MM.1S (cell line): ENCODE data around the gene CRYM.

Source experiments
- DNase-seq: peaks from one replicate; pipeline ENCODE4 v3.0.0-alpha.2; 2015
- H2AFZ ChIP-seq: fragments of 300-600 bp; sonication (generic); 2 replicates; pipeline ENCODE4 v1.6.0; 2016; ENCODE audit warnings: antibody characterized with exemption, low read length
- H3F3A ChIP-seq: fragments of 300-600 bp; sonication (generic); 2 replicates; pipeline ENCODE4 v1.6.1; 2016; ENCODE audit warnings: mild to moderate bottlenecking, antibody characterized with exemption, low read length, moderate library complexity, mixed read lengths; ENCODE audit not compliant: insufficient read depth
- H3K27ac ChIP-seq: fragments of 300-600 bp; sonication (generic); 2 replicates; pipeline ENCODE4 v1.5.1; 2016; ENCODE audit warnings: mild to moderate bottlenecking, low read length
- H3K27me3 ChIP-seq: fragments of 300-600 bp; sonication (generic); replicated peaks from 2 replicates; pipeline ENCODE4 v1.6.0; 2016; ENCODE audit warnings: low read length; ENCODE audit not compliant: insufficient read depth
- H3K36me3 ChIP-seq: fragments of 300-600 bp; sonication (generic); replicated peaks from 2 replicates; pipeline ENCODE4 v1.6.1; 2016; ENCODE audit warnings: mild to moderate bottlenecking, low read length, mixed read lengths; ENCODE audit not compliant: insufficient read depth
- H3K4me1 ChIP-seq: fragments of 300-600 bp; sonication (generic); 2 replicates; pipeline ENCODE4 v1.6.1; 2016; ENCODE audit warnings: low read length, mixed read lengths
- H3K4me2 ChIP-seq: fragments of 300-600 bp; sonication (generic); 2 replicates; pipeline ENCODE4 v1.6.0; 2016; ENCODE audit warnings: low read depth, low read length
- H3K4me3 ChIP-seq: fragments of 300-600 bp; sonication (generic); 2 replicates; pipeline ENCODE4 v1.5.1; 2016; ENCODE audit warnings: low read length, mixed read lengths
- H3K79me2 ChIP-seq: fragments of 300-600 bp; sonication (generic); 2 replicates; pipeline ENCODE4 v1.6.1; 2016; ENCODE audit warnings: mixed run types, low read length, mixed read lengths
- H3K9ac ChIP-seq: fragments of 300-600 bp; sonication (generic); 2 replicates; pipeline ENCODE4 v1.6.1; 2016; ENCODE audit warnings: low read length, mixed read lengths
- H3K9me2 ChIP-seq: fragments of 300-600 bp; sonication (generic); replicated peaks from 2 replicates; pipeline ENCODE4 v1.6.1; 2016; ENCODE audit warnings: mild to moderate bottlenecking, low read length, mixed read lengths; ENCODE audit not compliant: insufficient read depth
- H3K9me3 ChIP-seq: fragments of 300-600 bp; sonication (generic); replicated peaks from 2 replicates; pipeline ENCODE4 v1.6.1; 2016; ENCODE audit warnings: mild to moderate bottlenecking, low read length, mixed read lengths; ENCODE audit not compliant: insufficient read depth
- H4K20me1 ChIP-seq: fragments of 300-600 bp; sonication (generic); 2 replicates; pipeline ENCODE4 v1.6.1; 2016; ENCODE audit warnings: mild to moderate bottlenecking, low read length, moderate library complexity, mixed read lengths; ENCODE audit not compliant: insufficient read depth
- EZH2 ChIP-seq: fragments of 300-600 bp; sonication (generic); optimal IDR thresholded peaks from 2 replicates; pipeline ENCODE3; 2017; ENCODE audit warnings: low read depth, mild to moderate bottlenecking, antibody characterized with exemption, low read length, mixed read lengths
- EZH2phosphoT487 ChIP-seq: fragments of 300-600 bp; sonication (generic); IDR thresholded peaks from 2 replicates; pipeline ENCODE4 v1.6.1; 2018; ENCODE audit warnings: antibody characterized with exemption, low read length
- TF ChIP-seq, protein P1 (sequence below): fragments of 300-600 bp; sonication (generic); IDR thresholded peaks from 2 replicates; pipeline ENCODE4 v1.5.1; 2016; ENCODE audit warnings: antibody characterized with exemption, low read length, mixed read lengths

The CRYM gene

DNA sequence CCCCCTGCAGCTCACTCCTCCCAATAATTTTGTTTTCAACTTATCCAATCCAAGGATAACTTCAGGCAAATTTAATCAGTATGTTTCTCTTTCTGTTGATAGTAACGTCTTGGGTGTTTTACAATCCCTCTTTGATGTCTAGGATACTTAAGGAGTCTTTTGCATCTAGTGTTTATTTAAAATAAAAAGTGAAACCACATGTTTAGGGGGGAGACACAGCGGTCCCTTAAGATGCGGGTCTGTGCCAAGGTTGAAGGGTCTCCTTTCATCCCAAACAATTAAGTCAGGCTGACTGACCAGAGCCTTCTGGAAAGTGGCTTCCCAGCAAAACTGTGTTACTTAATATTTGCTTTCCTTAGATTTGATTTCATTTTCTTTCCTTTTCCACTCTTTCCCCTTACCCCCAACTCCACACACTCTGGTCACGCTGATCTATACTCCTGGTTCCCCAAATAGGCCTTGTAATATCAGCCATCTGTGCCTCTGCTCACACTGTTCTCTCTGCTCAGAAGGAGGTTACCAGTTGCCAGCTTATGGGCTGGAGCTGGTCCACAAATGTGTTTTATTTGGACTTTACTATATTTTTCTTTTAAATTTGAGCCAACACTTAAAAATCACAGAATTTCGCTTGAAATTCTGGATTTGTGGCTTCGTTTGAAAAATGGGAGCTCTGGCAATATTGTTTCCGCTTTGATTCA, 33.4 kb downstream of the CRYM start:
- no peak overlapping the region for H3K4me3 ChIP-seq
- TF ChIP-seq, protein P1, sequence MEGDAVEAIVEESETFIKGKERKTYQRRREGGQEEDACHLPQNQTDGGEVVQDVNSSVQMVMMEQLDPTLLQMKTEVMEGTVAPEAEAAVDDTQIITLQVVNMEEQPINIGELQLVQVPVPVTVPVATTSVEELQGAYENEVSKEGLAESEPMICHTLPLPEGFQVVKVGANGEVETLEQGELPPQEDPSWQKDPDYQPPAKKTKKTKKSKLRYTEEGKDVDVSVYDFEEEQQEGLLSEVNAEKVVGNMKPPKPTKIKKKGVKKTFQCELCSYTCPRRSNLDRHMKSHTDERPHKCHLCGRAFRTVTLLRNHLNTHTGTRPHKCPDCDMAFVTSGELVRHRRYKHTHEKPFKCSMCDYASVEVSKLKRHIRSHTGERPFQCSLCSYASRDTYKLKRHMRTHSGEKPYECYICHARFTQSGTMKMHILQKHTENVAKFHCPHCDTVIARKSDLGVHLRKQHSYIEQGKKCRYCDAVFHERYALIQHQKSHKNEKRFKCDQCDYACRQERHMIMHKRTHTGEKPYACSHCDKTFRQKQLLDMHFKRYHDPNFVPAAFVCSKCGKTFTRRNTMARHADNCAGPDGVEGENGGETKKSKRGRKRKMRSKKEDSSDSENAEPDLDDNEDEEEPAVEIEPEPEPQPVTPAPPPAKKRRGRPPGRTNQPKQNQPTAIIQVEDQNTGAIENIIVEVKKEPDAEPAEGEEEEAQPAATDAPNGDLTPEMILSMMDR = no peak
- TF ChIP-seq EZH2phosphoT487 = no peak
- TF ChIP-seq EZH2 = no peak
- no peaks in the 10 kb centered on the region for H4K20me1 ChIP-seq
- H3K9me3 ChIP-seq = no peaks in the 10 kb centered on the region
- no peaks in the 10 kb centered on the region for H3K36me3 ChIP-seq
- H3K9ac ChIP-seq = no peak overlapping the region
- no peak overlapping the region for H2AFZ ChIP-seq
- H3K4me2 ChIP-seq = no peak overlapping the region
- no peaks in the 10 kb centered on the region for H3K79me2 ChIP-seq
- H3K27me3 ChIP-seq = no peaks in the 10 kb centered on the region
- H3K4me1 ChIP-seq = no peaks in the 10 kb centered on the region
- H3F3A ChIP-seq = no peaks in the 10 kb centered on the region
- H3K9me2 ChIP-seq = no peaks in the 10 kb centered on the region
- DNase-seq = no peak
- H3K27ac ChIP-seq = no peak overlapping the region

DNA sequence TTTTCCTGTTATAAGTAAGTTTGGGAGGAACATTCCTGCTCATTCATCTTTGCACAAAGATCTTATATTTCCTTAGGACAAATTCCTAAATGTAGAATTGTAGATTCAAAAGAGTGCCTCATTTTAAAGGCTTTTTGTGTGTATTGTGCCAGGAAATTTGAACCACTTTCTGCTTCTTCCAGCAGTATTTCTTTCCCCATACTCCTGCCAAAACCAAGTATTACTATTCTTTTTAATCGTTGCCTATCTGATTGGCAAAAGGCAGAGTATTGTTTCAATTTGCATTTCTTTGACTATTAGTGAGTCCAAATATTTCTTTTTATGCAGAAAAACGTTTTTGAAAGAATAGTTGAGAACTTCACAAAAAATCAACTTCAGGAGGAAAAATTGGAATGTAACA, 35.3 kb downstream of the CRYM start:
- Histone ChIP-seq H3K9me3 (no peaks in the 10 kb centered on the region), H4K20me1 (no peaks in the 10 kb centered on the region), H3K36me3 (no peaks in the 10 kb centered on the region), H3K4me3 (no peak overlapping the region), H3K9ac (no peak overlapping the region), H2AFZ (no peak overlapping the region), H3F3A (no peaks in the 10 kb centered on the region), H3K9me2 (no peaks in the 10 kb centered on the region), H3K27me3 (no peaks in the 10 kb centered on the region), H3K4me2 (no peak overlapping the region), H3K27ac (no peak overlapping the region), H3K4me1 (no peaks in the 10 kb centered on the region), H3K79me2 (no peaks in the 10 kb centered on the region)
- DNase-seq = no peak
- TF ChIP-seq EZH2 = no peak
- TF ChIP-seq, protein P1 = no peak
- TF ChIP-seq EZH2phosphoT487 = no peak

DNA sequence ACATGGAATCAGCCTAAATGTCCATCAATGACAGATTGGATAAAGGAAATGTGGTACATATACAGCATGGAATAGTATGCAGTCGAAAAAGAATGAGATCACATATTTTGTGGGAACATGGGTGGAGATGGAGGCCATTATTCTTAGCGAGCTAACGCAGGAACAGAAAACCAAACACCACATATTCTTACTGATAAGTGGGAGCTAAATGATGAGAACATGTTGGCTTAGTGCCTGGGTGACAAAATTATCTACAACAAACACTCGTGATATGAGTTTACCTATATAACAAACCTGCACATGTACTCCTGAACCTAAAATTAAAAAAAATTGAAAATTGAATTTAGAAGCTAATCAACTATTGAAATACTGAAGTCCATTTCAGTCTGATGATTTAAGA, 38.4 kb downstream of the CRYM start:
- Histone ChIP-seq H2AFZ (no peak overlapping the region), H3K4me2 (no peak overlapping the region), H3K27ac (no peak overlapping the region), H3K9me2 (no peaks in the 10 kb centered on the region), H3F3A (no peaks in the 10 kb centered on the region), H4K20me1 (no peaks in the 10 kb centered on the region), H3K36me3 (no peaks in the 10 kb centered on the region), H3K4me3 (no peak overlapping the region), H3K4me1 (no peaks in the 10 kb centered on the region), H3K9ac (no peak overlapping the region), H3K9me3 (no peaks in the 10 kb centered on the region), H3K79me2 (no peaks in the 10 kb centered on the region), H3K27me3 (no peaks in the 10 kb centered on the region)
- TF ChIP-seq EZH2phosphoT487 = no peak
- TF ChIP-seq EZH2 = no peak
- TF ChIP-seq, protein P1 = no peak
- DNase-seq = no peak
